COLO829 (cell line): ENCODE data around the gene HDAC4.
"Not testable (repeated sequence)": the region's sequence is repeated elsewhere in the genome, so short reads cannot be mapped to it uniquely, and the experiment has no call there.

Experiments
- DNase-seq: peaks from one replicate; pipeline ENCODE4 v3.0.0; 2012; ENCODE audit warnings: low spot score

The HDAC4 gene

DNA sequence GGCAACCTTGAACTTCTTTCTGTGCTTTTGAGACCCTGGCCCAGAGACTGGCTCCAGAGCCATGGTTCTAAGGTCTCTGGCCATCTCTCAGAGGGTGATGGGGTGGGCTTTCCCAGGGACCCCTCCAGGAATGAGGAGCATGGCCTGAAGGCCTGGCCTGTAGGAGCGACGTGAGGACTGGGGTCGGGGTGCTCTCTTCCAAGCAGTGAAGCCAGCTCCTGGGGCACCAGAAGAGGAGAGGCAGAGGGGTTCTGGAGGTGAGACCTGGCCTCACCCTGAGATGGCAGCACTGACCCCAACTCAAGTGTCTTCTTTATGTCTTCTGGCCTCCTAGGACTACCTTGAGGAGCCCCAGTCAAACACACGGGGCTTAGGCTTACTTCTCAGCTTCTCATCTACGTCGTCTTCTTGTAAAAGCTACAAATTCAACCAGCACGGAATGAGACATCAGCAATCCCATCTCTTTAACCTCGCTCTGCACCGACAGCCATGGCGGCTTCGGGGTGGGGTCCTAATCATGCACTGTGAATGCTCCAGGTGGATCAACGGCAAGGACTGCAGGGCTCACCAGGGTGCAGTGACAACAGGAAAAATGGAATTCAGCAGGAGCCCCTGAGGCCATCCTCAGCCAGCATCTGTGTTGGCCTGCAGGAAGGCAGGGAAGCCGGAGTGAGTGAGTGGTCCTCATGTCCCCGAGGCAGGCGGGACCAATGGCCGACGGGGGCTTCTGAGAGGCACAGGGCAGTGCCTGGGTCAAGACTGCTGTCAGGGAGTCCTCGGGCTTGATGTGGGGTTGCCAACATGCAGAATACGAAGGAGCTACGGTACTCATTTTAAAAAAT, 214.1 kb downstream of the HDAC4 start:
- DNase-seq: no peak

DNA sequence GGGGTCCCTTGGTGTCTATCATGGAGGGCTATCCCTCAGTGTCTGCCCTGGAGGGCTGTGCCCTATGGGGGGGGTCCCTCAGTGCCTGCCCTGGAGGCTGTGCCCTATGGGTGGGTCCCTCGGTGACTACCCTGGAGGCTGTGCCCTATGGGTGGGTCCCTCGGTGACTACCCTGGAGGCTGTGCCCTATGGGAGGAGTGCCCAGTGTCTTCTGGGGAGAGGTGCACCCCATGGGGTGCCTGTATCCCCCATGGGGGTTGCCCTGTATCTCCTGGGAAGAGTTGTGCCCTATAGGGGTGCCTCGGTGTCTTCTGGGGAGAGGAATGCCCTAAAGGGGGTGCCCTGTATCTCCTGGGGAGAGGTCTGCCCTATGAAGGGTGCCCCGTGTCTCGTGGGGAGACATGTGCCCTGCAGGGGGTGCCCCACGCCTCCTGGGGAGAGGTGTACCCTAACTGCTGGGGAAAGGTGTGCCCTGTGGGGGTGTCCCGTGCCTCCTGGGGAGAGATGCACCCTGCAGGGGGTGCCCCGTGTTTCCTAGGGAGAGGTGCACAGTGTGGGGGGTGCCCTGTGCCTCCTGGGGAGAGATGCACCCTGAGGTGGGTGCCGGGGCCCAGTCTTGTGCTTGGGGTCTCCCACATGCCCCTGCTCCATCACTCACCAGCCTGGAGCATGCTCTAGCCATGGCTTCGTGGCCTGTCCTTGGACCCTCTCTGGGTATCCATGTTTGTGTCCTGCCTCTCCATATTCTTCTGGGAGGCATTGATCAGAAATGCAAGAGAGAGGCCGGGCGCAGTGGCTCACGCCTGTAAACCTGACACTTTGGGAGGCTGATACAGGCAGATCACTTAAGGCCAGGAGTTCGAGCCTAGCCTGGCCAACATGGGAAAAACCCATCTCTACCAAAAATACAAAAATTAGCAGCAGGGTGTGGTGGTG, 215.6 kb downstream of the HDAC4 start:
- DNase-seq: no peak

DNA sequence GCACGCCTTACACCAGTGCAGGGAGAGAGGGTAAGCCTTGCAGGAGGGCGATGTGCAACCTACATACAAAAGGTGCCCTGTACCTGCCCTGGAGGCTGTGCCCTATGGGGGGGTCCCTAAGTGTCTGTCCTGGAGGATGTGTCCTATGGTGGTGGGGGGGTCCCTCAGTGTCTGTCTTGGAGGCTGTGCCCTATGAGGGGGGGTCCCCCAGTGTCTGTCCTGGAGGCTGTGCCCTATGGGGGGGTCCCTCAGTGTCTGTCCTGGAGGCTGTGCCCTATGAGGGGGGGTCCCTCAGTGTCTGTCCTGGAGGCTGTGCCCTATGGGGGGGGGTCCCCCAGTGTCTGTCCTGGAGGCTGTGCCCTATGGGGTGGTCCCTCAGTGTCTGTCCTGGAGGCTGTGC, 216.6 kb downstream of the HDAC4 start:
- DNase-seq: no peak

DNA sequence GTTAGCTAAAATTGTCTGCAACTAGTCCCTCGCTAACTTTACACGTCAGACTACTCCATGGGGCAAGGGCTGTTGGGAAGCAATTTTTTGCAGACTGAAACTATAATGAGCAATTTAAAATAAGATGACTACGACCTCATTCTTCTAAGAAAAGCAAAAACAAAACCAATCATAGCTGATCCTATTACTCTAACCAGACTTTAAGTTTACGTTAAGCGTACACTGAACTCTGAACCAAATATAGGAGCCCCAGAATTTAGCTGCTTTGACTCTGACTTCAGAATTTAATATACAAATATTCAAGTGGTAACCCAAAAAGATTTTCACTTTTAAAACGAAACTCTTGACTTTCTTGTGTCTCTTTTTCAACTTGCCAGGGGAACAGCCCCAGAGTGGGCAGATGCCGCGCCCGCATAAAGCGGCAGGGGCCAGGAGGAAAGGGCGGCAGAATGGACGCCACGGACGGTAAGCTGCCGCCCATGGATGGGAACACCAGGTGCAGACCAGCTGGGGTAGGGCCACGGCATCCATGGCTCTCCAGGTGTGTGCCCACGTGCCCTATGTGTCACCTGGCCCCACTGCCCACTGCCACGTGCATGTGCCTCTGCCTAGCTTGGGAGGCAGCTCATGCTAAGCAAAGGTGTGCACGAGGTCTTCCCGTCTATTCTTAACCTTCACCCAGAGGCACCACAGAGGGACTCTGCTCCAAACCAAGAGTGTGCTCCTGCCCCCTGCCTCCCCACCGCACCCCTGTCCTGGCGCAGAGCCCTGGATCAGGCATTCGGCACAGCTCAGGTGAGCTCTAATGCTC, 217.6 kb downstream of the HDAC4 start:
- DNase-seq: no peak

- DNase-seq: no peak
These were observed 218.8 kb downstream of the HDAC4 start for GRCh38 chr2:239181903-239182581.

DNA sequence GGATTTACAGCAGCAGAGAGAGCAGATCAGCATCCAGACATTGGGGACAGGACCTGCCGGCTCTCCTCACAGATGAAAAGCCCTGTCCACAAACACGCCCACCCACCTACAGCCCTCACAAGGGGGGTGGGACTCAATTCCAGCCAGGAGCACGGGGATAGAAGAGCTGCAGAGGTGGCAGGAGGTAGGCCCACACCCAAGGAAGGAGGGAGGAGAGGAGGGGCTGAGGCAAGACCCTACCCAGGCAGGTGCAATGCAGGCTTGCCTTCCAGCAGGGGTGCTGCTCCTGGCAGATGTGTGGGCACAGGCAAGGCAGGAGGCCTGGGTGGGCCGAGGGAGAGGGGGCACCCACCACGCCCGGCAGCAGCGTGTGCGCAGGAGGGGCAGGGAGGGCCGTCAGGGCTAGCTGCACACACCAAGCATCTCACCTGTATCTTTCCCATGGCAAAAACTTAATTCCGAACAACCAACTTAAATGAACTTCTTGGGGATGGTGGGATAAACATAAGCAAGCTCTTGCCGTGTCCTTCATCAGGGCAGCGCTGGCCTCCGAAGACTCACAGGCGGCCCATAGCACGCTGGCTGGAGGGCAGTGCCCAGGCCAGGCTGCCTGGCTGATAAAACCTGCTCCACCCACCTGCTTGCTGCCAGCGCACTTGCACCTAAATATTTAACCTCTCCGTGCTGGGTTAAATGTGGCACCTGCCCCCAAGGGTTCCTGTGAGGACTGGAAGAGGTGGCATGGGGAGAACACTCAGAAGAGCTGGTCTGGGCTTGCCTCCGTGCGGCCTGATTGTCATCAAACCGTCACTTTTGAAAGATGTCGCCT, 219.5 kb downstream of the HDAC4 start:
- no peak for DNase-seq

DNA sequence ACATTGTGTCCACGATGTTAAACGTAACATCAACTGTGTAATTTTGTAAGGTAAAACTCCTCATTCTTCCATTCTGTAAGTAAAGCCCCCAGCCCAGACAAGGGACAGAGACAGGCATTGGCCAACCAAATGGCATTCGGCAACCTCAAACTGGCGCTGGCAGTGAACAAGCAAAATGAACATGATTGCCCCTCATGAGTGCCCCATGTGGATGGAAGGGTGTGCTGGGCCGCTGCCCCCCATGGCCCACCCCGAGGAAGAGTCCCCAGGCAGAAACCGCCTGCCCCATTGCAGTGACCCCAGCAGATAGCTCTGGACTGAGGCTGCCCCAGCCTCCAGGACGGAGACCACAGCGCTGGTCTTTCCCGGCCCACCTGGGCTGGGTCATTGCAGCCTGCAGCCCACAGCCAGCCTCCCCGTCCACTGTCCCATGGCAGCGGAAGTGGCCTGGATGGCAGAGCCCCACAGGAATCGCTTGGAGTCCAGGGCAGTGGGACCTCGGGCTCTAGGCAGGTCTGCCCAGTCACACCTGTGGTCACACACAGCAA, 220.2 kb downstream of the HDAC4 start:
- no peak for DNase-seq

GRCh38 chr2:239179851-239180371, 220.9 kb downstream of the HDAC4 start:
- DNase-seq: no peak

- no peak for DNase-seq
These were observed 221.9 kb downstream of the HDAC4 start for GRCh38 chr2:239178954-239179353.

- no peak for DNase-seq
These were observed 222.3 kb downstream of the HDAC4 start for GRCh38 chr2:239178484-239178883.

DNA sequence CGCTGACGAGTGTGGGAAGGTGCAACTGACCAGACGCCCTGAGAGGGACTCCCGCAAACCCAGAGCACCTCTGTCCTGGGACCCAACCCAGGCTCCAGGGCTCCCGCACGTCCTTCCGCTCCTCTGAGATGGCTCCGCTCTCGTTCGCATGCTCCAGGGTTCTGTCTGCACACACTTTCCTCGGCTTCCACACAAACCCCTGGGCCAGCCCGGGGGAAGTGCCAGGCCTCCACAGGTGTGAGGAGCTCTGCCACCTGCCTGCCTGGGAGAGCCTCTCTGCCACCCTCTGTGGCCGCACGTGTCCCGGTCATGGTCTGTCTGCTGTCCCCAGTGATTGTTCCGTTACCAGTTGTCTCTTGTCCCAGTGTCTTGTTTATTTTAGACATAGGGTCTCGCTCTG, 222.9 kb downstream of the HDAC4 start:
- no peak for DNase-seq

GRCh38 chr2:239177325-239177724, 223.5 kb downstream of the HDAC4 start:
- no peak for DNase-seq

GRCh38 chr2:239176138-239176803, 224.5 kb downstream of the HDAC4 start:
- not testable (repeated sequence) for DNase-seq

GRCh38 chr2:239175181-239175580, 225.6 kb downstream of the HDAC4 start:
- no peak for DNase-seq

DNA sequence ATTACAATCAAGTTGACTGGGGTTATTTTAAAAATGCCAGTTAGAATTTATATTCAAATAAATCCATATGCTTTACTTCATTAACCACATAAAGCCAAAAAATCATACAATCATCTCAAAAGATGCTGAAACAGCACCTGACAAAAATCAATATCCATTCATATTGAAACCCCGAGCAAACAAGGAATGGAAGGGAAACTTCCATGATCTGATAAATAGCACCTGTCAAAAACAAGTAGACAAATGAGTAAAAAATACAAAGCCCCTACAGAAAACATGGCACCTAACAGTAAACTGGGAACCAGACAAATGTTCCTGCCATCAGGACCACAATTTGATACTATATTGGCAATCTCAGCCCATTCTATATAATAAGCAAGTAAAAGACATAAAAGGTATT, 227.5 kb downstream of the HDAC4 start:
- no peak for DNase-seq

DNA sequence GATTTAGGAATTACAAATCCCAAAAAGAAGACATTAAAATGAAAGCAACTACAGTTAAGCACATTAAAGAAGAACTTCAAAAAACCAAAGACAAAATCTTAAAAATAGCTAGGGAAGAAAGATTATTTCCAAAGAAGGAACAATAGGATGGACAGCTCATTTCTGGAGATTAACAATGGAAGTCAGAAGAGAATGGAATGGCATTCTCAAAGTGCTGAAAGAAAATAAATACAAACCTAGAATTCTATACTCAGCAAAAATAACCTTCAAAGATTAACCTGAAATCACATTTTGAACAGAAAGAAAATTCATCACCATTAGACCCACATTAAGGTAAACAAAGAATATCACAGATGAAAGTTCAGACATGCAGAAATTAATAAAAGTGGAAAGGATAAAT, 229.2 kb downstream of the HDAC4 start:
- DNase-seq: no peak

- no peak for DNase-seq
These were observed 231.3 kb downstream of the HDAC4 start for GRCh38 chr2:239169311-239170048.

GRCh38 chr2:239168575-239168974, 232.2 kb downstream of the HDAC4 start:
- DNase-seq: no peak
